Activated T-cell treated with anti-CD3 and anti-CD28 coated beads for 4 hours (primary cell): ENCODE results near the gene STX4.
A peak's percentile ranks its signal among the peaks of the same experiment; 100 is the strongest.

Experiments
- DNase-seq: peaks from one replicate; pipeline ENCODE4 v3.0.0-alpha.2; 2020

The STX4 gene

DNA sequence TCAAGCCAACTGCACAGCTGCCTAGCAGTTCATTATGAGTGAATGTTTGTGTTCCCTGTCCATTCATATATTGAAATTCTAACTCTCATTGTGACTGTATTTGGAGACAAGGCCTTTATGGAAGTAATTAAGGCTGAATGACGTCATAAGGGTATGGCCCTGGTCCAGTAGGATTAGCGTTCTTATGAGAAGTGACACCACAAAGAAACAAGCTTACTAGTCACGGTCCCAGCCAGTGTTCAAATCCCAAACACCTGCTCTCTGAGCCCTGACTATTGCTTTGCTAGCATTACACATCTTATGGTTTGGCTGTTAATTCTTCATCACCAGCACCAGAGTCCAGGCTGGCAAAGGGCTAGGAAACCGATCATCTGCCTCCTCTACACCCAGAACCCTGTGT lies 38.5 kb downstream of the STX4 start:
- DNase-seq: no peak

DNA sequence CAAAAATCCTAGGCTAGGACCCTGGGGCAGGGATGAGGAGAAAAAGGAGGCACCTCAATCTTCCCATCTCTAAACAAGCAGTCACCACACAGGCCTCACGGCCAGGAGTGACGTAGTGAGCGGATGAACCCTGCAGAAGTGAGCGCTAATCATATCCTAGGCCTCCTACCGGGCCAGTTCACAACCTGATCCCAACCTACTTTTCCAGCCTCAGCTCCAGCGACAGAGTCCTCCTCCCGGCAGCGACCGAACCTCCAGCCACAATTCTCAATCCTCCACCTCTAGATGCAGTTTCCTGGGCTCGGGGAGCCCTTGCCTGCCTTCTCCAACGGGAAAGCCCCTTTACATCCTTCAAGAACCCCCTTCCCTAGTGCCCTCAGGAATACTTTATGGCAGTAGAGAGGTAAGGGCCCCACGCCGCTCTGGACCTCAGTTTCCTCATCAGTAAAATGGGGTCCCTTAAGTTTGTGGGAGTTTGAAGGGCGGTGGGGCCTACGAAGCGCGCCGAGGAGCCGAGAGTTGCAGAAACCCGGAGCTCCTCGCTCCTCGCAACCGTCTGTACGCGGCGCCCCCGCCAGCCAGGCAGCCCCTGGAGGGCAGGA lies 39.3 kb downstream of the STX4 start:
- no peak for DNase-seq

DNA sequence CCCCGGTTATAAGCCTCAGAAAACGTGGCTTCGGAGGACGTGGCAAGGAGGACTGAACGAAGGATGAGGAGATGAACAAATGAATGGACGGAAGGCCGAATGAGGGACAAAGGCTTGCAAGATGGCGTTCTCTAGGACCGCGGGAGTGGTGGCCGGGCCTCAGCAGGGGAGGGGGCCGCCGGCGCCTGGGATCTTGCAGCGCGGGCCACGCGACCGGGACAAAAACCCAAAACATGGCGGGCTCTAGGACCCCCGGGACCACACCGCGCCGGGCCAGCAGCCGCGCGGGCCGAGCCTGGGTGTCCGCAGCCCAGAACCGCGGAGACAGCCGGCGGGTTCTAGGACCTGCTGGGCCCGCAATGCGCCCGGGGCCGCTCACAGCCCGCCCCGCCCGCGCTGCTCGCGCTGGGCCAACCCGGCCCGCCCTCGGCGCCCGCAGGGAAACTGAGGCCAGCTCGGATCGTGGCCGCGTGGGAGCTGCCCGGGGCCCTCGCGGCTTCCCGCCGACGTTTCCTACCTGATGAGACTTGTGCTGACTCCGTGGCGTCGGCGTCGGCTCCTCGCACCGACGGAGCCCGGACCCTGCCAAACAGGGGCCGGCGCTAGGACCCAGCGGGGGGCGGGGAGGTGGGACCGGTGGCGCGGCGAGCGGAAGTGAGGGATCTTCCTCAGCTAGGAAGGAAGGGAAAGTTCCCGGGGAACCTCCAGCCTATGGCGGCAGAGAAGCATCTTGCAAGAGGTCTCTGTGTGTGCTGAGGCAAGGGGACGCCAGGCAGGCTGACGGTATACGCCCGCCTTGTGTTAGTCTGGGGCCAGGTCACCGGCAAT lies 40.0 kb downstream of the STX4 start:
- DNase-seq: peak; percentile 83

DNA sequence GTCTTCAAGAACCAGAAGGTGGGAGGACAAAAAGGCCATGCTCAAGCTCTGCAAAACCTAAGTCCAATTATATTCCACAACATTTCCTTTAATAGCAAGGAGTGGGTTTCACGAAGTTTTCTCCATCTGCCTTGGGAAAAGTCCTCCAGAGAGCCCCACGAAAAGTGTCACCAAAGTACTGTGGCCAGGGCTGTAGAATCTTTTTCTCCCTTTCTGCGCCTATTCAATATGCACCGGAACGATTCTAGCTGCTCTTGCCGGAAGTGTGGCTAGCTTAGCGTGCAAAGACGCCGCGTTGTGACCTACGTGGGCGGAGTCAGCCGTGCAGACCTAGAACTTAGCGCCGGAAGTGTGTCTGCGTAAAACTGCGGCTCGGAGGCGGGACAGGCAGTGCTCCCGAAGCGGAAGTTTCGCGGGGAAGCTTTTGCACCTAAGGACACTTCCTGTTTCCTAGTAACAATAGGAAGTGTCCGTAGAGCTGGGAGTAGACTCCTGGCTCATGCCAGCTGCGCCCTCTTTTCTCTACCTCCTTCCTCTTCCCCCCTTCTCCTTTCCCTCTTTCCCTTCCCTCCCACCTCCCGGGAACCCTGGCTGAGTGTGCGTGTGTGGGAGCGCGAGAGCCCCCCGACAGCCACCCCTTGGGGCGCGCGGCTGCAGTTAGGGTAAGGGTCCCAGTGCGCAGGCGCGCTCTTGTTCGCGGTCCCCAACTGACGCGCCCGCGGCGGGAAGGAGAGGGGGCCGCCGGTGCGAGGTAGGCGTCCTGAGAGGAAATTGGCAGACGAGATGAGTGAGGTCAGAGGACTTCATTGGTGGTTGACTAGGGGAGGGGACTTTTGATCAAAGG lies 40.8 kb downstream of the STX4 start, which contains the start of the genes ZNF646 and ZNF668:
Gene ZNF646, plus strand, starts transcription at position 453 of the 844 bp plus-strand sequence. CDS start 1,903 bp downstream, outside the sequence.
Gene ZNF668, minus strand, starts transcription at position 271 of the 844 bp plus-strand sequence. CDS start 9,781 bp downstream, outside the sequence.
- DNase-seq: peak; percentile 96

DNA sequence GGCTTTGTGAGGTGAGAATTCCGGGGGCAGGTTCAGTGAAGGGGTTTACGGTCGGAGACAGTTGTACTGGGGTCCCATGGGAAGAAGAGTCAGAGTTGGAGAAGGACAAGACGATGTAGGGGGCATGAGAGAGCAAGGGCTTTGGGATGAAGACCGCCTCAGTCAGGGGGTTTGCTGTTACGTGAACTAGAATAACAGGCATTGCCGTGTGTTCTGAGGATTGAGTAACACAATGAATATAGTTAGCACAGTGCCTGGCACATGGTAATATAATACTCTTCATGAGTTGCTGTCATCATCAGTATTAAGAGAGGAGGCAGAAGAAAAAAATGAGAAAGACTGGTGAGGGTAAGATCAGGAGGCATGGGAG lies 41.4 kb downstream of the STX4 start:
- DNase-seq: no peak

DNA sequence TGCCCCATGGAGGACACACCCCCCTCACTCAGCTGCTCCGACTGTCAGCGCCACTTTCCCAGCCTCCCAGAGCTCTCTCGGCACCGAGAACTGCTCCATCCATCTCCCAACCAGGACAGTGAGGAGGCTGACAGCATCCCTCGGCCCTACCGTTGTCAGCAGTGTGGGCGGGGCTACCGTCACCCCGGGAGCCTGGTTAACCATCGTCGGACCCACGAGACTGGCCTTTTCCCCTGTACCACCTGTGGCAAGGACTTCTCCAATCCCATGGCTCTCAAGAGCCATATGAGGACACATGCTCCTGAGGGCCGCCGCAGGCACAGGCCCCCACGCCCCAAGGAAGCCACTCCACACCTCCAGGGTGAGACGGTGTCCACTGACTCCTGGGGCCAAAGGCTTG lies 43.0 kb downstream of the STX4 start:
- no peak for DNase-seq

DNA sequence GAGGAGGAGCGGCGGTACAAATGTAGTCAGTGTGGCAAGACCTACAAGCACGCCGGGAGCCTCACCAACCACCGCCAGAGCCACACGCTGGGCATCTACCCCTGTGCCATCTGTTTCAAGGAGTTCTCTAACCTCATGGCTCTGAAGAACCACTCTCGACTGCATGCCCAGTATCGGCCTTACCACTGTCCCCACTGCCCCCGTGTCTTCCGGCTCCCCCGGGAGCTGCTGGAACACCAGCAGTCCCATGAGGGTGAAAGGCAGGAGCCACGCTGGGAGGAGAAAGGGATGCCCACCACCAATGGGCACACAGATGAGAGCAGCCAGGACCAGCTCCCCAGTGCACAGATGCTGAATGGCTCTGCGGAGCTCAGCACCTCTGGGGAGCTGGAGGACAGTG lies 43.7 kb downstream of the STX4 start:
- DNase-seq: no peak

DNA sequence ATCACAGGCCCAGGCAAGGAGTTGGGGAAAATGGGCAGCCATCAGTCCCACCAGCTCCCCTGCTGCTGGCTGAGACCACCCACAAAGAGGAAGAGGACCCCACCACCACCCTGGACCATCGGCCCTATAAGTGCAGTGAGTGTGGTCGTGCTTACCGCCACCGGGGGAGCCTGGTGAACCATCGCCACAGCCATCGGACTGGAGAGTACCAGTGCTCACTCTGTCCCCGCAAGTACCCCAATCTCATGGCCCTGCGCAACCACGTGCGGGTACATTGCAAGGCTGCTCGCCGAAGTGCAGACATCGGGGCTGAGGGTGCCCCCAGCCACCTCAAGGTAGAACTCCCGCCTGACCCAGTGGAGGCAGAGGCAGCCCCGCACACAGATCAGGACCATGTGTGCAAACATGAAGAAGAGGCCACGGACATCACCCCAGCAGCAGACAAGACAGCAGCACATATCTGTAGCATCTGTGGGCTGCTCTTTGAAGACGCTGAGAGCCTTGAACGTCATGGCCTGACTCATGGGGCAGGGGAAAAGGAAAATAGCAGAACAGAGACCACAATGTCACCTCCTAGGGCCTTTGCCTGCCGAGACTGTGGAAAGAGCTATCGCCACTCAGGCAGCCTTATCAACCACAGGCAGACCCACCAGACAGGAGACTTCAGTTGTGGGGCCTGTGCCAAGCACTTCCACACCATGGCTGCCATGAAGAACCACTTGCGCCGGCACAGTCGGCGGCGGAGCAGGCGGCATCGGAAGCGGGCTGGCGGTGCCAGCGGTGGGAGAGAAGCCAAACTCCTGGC lies 44.4 kb downstream of the STX4 start:
- no peak for DNase-seq

DNA sequence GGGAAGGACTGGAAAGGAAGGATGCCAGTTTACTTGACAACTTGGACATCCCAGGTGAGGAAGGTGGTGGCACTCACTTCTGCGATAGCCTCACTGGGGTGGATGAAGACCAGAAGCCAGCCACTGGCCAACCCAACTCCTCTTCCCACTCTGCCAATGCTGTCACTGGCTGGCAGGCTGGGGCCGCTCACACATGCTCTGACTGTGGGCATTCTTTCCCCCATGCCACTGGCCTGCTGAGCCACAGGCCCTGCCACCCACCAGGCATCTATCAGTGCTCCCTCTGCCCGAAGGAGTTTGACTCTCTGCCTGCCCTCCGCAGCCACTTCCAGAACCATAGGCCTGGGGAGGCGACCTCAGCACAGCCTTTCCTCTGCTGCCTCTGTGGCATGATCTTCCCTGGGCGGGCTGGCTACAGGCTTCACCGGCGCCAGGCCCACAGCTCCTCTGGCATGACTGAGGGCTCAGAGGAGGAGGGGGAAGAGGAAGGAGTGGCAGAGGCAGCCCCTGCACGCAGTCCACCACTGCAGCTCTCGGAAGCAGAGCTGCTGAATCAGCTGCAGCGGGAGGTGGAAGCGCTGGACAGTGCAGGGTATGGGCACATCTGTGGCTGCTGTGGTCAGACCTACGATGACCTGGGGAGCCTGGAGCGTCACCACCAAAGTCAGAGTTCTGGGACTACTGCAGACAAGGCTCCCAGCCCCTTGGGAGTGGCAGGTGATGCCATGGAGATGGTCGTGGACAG lies 45.4 kb downstream of the STX4 start:
- no peak for DNase-seq

DNA sequence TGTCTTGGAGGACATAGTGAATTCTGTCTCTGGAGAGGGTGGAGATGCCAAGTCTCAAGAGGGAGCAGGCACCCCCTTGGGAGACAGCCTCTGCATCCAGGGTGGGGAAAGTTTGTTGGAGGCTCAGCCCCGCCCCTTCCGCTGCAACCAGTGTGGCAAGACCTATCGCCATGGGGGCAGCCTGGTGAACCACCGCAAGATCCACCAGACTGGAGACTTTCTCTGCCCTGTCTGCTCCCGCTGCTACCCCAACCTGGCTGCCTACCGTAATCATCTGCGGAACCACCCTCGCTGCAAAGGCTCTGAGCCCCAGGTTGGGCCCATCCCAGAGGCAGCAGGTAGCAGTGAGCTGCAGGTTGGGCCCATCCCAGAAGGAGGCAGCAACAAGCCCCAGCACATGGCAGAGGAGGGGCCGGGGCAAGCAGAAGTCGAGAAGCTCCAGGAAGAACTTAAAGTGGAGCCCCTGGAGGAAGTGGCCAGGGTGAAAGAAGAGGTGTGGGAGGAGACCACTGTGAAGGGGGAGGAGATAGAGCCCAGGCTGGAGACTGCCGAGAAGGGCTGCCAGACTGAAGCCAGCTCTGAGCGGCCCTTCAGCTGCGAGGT lies 46.1 kb downstream of the STX4 start:
- DNase-seq: no peak

DNA sequence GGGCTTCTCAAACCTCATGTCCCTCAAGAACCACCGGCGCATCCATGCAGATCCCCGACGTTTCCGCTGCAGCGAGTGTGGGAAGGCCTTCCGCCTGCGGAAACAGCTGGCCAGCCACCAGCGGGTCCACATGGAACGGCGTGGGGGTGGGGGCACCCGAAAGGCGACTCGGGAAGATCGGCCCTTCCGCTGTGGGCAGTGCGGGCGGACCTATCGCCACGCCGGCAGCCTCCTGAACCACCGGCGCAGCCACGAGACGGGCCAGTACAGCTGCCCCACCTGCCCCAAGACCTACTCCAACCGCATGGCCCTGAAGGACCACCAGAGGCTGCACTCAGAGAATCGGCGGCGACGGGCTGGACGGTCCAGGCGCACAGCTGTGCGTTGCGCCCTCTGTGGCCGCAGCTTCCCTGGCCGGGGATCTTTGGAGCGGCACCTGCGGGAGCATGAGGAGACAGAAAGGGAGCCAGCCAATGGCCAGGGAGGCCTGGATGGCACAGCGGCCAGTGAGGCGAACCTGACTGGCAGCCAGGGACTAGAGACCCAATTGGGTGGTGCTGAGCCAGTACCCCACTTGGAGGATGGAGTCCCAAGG lies 46.8 kb downstream of the STX4 start:
- DNase-seq: no peak

DNA sequence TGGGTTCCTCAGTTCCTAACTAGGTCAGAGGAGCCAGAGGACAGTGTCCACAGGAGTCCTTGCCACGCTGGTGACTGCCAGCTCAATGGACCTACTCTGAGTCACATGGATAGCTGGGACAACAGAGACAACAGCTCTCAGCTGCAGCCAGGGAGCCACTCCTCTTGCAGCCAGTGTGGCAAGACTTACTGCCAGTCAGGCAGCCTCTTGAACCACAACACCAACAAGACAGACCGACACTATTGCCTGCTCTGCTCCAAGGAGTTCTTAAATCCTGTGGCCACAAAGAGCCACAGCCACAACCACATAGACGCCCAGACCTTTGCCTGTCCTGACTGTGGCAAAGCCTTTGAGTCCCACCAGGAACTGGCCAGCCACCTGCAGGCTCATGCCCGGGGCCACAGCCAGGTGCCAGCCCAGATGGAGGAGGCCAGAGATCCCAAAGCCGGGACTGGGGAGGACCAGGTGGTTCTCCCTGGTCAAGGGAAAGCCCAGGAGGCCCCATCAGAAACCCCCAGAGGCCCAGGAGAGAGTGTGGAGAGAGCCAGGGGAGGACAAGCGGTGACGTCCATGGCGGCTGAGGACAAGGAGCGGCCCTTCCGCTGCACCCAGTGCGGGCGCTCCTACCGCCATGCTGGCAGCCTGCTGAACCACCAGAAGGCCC lies 47.5 kb downstream of the STX4 start:
- DNase-seq: no peak

DNA sequence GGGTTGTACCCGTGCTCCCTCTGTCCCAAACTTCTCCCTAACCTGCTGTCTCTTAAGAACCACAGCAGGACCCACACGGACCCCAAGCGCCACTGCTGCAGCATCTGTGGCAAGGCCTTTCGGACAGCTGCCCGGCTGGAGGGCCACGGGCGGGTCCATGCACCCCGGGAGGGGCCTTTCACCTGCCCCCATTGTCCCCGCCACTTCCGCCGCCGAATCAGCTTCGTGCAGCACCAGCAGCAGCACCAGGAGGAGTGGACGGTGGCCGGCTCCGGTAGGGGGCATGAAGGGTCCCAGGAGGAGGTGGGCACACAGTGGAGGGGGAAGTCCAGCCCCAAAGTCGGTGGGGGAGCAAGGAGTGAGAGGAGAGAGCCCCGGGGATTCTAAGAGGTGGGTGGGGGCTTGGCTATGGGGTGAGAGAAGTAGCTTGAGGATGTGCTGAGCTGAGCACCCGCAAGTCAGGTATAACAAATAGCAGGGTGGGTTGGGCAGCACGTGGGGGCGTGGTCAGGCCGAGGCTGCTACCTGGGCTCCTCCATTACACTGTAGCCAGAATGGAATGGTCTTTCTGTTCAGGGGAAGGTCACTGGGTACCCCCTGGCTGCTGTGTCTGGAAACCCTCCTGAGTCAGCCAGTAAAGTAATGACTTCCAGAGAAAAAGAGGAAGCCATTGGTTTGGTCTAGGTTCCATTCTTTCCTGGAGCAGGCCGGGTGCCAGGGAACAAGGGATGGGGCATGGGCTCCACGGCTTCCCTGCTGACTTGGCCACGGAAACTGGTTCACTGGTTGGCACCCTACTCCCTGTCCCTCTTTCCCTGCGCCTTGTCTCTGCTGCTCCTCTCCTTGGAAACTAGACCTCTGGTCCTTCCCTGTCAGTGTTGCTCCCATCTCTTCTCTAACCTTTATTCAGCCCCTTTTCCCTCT lies 48.3 kb downstream of the STX4 start:
- no peak for DNase-seq

DNA sequence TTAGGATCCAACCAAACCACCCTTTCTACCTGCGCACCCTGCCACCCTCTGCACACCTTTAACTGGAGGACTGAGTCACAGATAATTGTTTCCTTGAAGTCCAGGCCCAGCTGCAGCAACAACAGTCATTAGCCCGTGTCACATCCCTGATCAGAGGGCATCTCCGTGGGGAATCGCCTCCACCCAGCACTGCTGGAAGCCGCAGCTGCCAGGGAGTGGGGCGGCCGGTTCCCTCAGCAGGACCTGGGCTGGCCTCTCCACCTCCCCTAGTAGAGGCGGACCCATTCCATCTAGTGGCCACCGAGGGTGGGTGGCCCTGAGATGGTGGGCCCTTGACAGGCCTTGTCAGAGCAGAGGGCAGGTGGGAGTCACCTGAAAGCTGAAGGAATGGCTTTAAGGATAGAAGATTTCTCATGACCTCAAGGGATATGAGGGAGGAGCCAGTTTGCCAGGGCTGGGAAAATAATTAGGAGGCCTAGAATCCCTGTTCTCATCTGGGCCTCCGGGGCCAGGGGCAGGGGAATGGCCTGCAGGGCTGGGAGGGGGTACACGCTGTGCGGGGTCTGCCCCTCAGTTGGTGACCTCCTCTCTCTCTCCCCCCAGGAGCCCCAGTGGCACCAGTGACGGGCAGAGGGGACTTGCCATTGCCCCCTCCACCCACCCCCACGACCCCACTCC lies 49.1 kb downstream of the STX4 start:
- DNase-seq: no peak

DNA sequence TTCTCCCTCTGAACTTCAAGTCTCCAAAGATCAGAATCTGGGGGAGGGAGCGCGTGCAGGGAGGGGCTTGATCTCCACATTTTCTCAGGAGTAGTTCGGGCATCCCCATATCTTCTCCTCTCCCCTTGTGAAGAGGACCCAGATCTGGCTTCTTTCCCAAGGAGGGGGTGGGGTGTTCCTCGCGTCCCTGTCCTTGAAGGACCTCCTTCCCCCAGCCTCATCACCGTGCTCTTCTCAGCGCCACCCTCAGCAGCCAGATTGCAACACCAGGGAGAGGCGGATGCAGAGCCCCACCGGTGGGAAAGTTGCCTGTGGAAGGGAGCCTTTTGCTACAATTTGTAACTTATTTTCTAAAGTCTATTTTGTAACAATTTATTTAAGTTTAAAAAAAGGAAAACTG lies 49.7 kb downstream of the STX4 start:
- DNase-seq: no peak

DNA sequence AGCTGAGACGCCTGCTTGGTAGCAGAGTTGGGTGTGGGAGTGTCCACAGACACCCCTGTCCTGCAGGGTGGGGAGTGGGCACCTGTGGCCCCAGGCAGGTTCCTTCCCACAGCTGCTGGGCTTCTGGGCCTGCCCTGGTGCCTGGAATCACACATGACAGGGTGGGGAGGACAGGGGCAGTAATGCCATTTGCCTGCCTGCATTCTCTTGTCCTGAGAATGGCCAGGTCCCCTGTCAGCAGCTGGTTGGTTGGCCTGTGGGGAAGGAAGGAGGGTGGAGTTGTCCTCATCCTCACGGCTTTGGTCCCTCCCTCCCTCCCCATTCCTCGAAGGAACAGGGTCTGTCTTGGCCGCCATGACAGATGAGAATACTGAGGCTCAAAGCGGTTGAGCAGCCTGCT lies 50.2 kb downstream of the STX4 start:
- no peak for DNase-seq

DNA sequence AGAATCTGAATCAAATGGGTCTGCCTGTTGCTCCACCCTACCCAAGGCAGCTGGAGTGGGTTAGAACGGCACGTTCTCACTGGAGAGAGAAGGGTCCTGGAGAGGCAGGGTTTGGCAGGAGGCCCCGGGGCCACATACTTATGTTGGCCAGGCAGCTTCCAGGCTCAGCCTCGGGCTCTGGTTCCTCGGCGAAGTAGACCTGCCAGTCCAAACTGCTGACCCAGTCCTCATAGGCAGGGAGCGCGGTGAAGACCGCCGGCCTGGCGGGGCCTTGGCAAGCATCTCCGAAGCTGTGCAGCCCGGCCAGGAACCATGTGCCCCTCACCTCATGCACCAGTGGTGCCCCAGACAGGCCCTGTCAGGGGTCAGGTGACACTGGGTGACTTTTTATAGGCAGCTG lies 50.6 kb downstream of the STX4 start:
- no peak for DNase-seq

DNA sequence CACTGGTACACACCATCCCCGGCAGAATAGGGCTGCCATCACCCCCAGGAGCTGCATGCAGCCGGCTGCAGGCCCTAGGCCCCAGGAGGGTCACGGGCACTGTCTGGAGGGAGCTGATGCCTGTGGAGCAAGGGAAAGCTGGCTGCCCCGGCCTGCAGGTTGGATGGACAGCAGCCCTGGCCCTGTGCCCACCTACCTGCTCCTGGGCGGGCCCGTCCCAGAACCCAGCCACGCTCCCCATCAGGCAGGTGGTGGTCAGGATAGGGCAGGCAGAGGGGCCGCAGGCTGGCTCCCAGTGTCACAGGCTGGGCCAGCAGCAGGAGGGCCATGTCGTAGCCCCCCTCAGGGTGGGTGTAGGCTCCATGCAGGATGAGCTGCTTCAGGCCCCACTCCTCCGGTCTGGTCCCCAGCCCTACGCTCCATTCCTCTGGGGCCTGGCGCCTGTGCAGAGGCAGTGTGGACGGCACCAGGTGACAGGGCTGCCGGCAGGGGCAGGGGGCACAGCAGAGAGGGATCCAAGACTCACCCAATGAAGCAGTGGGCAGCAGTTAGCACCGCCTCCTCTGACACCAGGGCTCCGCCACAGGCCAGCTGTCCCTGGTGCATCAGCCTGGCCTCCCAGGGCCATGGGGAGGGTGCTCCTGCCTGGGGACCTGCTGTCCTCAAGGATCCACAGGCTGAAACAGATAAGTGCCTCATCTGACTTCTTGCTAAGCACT lies 51.4 kb downstream of the STX4 start:
- no peak for DNase-seq
